PC-9 (cell line): ENCODE results near the gene CCNE1.

Source experiments
- EZH2 ChIP-seq: fragments of 200-600 bp; sonication (generic); IDR thresholded peaks from 2 replicates; pipeline ENCODE4 v1.8.0; 2017; ENCODE audit warnings: antibody characterized with exemption, low read depth
- TF ChIP-seq, protein P1 (sequence below): fragments of 200-600 bp; sonication (generic); conservative IDR thresholded peaks from 2 replicates; pipeline ENCODE4 v1.6.1; 2017; ENCODE audit warnings: mixed run types, antibody characterized with exemption, mild to moderate bottlenecking, moderate library complexity

GRCh38 chr19:29806098-29806866 lies 5.5 kb upstream of the CCNE1 start:
- TF ChIP-seq, protein P1, sequence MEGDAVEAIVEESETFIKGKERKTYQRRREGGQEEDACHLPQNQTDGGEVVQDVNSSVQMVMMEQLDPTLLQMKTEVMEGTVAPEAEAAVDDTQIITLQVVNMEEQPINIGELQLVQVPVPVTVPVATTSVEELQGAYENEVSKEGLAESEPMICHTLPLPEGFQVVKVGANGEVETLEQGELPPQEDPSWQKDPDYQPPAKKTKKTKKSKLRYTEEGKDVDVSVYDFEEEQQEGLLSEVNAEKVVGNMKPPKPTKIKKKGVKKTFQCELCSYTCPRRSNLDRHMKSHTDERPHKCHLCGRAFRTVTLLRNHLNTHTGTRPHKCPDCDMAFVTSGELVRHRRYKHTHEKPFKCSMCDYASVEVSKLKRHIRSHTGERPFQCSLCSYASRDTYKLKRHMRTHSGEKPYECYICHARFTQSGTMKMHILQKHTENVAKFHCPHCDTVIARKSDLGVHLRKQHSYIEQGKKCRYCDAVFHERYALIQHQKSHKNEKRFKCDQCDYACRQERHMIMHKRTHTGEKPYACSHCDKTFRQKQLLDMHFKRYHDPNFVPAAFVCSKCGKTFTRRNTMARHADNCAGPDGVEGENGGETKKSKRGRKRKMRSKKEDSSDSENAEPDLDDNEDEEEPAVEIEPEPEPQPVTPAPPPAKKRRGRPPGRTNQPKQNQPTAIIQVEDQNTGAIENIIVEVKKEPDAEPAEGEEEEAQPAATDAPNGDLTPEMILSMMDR, result no peak
- TF ChIP-seq EZH2, result no peak
